PC-3 (cell line): ENCODE measurements around the gene PPCS.

Experiments
- CTCF ChIP-seq: fragments of 300-600 bp; sonication (generic); conservative IDR thresholded peaks from 2 replicates; pipeline ENCODE4 v1.5.1; 2017; ENCODE audit warnings: antibody characterized with exemption, low read depth, mild to moderate bottlenecking, low read length
- EZH2 ChIP-seq: fragments of 300-600 bp; sonication (generic); IDR thresholded peaks from one replicate; pipeline ENCODE4 v1.6.1; 2017; ENCODE audit warnings: antibody characterized with exemption, mild to moderate bottlenecking, low read length; ENCODE audit not compliant: unreplicated experiment

DNA sequence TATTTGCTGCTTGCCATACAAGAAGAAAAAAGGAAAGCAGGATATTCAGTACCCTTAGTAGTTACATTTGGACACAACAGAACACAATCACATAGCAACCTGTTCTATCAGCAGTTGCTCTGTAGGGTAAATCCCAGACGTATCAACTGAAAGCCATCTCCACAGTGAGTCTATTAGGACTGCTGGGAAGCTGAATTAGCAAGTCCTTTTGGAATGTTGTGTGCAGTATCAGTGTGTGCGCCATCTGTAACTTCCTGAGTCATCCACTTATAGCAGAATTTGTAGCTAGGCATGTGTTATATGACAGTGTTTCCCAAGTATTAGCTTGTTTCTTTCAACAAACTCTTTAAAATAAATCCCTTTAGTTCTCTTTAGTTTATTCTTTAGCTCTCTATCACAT is 28.0 kb downstream of the PPCS start:
- no peak for TF ChIP-seq CTCF
- TF ChIP-seq EZH2: no peak
